Activated CD4-positive, alpha-beta T cell treated with anti-CD3 and anti-CD28 coated beads, Interleukin-2, amount 50 U/mL, for 48 hours (primary cell): Measurements from ENCODE around the gene RBBP6.

ENCODE experiments used
- DNase-seq, 2 experiments: peaks; one replicate each; pipeline ENCODE4 v3.0.0-alpha.2; 2020

The RBBP6 gene

DNA sequence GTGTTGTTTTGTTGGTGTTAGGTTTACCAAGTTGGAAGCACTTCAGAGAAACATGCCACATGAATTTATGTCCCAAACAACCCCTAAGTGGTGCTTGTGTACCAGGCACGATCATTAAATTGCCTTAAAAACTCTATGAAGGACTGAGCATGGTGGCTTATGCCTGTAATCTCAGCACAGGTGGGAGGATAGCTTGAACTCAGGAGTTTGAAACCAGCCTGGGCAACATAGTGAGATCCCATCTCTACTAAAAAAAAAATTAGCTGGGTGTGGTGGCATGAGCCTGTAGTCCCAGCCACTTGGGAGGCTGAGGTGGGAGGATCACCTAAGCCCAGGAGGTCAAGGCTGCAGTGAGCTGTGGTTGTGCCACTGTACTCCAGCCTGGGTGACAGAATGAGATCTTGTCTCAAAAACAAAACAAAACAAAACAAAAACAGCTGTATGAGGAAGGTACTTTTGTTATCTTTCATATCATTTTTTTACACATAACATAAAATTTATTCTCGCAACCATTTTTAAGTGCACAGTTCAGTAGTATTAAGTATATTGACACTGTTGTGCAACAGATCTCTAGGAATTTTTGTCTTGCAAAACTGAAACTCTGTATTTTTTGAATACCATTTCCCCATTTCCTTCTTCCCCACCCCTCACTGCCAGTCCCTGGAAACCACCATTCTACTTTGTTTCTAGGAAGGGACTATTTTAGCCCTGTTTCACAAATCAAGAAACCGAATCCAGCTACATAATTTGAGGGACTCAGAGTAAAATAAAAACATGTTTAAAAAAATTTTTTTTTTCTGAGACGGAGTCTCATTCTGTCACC is 14.3 kb upstream of the RBBP6 start:
- no peak for DNase-seq

DNA sequence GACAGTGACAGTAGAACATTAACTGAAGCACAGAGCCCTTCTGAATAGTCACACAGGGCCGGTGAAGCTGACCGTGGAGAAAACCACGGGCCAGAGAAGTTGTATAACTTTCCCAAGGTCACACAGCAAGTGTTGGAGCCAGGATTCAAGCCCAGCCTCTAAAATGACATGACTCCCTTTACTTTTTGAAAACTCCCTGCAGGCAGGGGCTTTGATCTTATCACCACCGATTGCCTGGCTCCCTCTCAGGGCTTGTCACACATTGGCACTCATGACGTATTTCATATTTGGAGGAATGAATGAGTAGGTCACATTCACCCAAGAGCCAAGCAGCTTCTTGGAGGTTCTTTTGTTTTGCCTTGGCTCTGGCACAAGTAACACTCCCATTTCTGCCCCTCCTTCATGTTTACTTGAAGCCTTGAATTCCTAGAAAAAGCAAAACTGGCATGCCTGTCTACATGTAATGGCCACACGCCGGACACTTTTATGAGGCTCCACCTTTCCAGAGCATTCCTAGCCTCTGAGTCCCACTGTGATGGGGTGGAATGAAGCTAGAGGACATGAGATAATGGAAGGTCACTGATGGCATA is 13.3 kb upstream of the RBBP6 start:
- no peak for DNase-seq

DNA sequence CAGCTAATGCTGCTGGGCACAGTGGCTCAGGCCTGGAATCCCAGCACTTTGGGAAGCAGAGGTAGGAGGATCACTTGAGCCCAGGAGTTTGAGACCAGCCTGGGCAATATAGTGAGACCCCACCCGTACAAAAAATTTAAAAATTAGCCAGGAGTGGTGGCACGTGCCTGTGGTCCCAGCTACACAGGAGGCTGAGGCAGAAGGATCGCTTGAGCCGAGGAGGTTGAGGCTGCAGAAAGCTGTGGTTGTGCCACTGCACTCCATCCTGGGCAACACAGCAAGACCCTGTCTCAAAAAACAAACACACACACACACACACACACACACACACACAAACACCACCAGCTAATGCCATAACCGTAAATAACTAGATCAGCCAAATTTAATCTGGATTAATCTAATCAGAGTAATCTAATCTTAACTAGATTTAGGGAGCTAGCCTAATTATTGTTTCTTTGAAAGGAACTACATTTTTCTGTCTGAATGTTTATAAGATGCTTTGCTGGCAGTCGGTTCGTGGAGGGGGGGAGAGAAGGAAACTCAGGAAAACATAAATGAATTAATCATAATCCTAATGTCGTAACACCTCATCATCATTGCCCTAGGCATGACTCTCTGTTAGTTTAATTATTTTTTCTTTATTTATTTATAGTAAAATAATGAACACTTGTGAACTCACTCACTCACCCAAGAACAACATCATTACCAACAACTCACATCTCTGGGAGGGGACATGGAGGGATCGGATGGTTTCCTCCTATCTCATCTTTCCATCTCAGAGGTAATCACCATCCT is 12.5 kb upstream of the RBBP6 start:
- DNase-seq, result no peak

DNA sequence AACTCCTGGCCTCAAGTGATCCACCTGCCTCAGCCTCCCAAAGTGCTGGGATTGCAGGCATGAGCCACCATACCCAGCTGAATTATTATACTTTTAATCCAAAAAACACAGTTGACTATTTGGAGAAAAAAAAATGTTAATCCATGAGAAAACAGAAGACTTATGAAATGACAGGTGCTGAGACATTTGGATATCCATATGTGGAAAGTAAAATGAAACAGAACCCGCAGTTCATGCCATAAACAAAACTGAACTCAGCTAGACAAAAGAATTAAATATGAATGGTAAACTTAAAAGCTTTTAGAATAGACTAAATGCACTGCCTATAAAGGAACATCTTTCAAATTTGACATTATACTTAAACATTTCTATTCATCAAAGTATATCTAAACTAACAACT is 8.2 kb upstream of the RBBP6 start:
- no peak for DNase-seq

DNA sequence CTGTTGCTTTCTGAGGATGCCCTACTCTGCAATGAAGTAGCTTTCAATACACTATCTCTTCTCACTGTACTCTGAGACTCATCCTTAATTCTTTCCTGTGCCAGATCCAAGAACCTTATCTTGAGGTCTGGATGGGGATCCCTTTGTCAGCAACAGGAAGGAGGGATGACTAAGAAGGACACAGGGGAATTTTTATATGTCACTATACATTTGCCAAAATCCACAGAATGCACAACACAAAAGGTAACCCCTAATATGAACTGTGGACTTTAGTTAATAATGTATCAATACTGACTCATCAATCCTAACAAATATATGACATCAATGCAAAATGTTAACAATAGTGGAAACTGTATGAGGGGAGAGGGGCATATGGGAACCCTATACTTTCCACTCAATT is 4.7 kb upstream of the RBBP6 start:
- no peak for DNase-seq

DNA sequence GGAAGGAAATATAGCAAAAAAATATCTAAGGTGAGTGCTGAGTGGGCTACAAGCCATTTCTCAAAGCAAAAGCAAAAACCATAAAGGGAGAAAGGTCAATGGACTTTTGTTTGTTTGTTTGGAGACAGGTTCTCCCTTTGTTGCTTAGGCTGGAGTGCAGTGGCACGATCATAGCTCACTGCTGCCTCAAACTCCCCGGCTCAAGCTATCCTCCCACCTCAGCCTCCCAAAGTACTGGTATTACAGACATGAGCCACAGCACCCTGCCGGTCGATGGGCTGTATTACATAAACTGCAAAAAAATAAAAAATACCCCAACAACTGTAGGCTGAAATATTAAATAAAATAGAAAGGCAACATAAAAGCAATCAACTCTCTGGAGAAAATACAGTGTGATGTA is 3.5 kb upstream of the RBBP6 start:
- DNase-seq, result no peak

DNA sequence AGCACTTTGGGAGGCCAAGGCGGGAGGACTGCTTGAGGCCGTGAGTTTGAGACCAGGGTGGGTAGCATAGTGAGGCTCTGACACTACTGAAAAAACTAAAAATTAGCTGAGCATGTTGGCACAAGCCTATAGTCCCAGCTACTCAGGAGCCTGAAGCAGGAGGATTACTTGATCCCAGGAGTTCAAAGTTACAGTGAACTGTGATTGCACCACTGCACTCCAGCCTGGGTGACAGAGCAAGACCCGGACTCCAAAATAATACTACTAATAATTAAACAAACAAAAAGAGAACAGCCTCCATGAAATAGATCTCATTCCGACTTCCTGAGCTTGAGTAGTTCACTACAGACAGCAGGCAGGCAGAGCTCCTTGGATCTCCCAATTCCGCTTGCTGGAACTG is 2.7 kb upstream of the RBBP6 start:
- no peak for DNase-seq

DNA sequence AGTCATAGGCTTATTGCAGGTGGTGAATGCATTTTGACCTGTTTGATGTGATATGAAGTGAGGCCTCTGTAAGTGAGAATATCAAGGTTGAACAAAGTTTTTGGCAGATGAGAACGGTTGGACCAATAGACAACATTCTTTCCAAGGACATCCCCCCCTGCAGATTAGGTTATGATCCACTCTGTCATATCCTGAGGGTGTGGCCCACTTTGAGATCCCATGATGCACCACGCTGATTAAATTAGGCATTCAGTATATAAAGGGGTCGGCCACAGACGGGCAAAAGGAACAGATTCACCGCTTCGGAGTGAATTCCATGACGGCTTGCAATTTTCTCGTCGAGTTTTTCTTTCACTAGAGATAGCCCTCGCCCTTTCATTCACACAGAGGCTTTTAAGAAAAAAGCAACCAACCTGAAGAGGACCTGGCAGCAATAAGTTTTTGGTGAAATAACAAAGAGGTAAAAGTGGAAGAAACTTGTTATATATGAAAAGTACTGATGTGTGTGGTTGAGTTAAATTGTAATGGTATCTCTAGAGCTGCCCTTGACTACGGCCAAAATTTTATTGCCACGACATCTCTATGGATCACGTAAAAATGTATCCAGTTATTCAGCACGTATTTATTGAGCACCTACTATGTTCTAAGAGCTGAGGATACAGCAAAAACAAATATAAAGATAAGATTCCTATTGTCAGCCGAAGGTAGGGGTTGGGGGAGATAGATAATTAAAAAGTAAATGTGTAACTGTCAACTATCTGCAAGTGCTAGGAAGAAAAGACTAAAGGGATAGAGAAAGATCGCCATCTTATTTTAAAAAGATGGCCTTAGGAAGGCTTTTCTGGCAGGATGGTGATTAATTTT is 1.7 kb upstream of the RBBP6 start:
- DNase-seq, result no peak

DNA sequence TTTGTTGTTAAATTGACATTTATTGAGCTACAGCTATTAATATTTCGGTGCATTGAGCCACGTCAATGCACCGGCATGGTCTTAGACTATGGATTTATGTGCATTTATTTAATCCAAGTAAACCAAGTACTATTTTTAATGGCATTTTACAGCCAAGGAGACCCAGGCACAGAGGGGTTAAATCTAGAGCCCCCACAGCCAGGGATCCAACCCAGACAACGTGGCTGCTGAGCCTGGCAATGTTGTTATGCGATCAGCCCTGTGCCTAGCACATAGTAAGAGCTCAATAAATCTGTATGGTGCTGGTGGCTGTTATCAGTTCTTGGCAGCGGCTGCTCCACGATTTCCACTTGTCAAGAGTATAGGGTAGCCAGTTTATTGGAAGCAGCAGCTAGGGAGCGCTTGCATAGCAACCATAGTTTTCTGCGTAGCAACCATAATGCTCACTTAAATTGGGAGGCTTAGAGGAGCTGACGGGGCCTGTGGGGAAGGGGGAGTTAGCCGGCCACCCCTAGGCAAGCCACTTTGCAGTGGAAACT is 541 bp upstream of the RBBP6 start:
- no peak for DNase-seq

DNA sequence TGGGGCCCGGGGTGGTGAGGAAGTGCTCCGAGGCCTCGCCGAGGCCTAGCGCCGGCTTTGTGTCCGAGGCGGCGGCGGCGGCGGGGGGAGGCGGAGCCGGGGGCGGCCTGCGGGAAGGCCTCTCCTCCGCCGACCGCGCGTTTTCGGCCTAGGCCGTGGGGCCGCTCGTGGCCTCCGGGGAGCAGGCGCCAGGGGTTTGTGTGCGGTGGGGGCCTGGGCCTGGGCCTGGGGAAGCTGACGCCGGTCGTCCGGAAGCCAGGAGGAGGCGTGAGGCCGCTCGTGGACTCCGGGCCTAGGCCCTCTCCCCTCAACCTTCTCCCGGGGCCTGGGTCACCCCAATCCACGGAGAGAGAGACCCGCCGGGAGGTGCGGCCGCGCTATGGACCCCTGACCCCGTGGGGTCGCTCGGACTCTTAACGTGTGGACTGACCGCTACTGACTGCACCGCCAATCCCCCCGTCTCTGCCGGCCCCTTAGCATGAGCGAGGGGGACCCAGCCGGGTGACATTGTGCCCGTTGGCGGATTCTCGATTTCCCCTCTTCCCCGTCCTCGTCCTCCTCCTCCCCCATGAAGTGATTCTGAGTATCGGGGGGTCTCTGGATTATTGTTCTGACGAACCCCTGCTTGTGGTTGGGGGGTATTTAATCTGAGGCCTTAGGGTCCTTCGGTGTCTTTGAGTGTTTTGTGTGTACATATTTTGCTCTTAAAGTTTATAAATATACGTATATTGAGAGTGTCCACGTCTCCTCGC is 660 bp downstream of the RBBP6 start:
- peak; percentile 54 to 61 for DNase-seq

DNA sequence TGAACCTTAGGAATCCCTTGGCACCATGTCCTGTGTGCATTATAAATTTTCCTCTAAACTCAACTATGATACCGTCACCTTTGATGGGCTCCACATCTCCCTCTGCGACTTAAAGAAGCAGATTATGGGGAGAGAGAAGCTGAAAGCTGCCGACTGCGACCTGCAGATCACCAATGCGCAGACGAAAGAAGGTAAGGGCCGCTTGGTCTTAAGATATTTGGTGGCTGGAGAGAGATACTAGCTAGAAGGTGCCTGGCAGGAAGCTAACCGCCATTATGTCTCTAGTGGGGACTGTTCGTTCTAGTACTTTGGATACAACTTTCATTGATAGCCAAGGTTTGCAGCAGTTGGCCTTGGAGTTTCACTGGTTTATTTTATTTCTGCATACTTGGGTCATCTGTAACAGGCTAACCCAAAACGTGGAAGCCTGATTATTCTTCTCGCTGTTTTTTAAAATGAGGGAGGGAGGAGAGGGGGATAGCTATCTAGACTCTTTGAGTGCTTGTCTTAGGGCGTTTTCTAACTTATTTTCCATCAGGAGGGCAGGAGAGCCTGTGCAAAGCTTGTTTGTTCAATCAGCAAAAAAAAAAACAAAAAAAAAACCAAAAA is 1.3 kb downstream of the RBBP6 start:
- peak in 1 of 2 experiments; percentile 14 for DNase-seq

DNA sequence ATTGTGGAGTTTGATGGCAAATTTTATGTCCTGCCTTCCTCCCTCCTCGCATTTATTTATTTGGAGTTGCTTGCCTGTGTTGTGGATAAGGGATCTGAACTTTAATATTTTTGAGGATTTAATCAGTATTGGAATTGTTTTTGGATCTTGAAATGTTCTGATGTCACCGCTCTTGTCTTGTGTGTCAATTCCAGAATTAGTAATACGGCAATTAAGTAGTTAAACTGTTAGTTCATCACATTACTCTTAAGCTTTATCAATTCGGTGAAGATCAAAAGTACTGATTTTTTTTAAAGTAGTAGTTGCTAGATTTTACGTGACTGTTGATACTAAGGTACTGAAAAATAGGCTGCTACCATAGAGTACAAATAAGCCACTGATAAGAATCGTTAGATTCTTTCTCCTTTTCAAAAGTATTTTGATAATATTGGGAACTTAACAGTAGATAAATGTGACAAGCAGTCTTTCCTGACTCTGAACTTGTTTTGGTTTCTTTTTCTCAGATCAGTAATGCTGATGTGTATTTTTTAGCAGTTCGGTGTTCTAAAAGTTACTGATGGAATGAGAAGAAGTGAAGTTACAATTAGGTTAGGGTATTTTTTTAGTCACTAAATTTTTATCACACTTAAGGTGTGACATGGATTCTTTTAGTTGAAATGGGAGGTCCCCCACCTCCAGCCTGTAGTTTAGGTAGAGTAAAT is 2.0 kb downstream of the RBBP6 start:
- no peak for DNase-seq

DNA sequence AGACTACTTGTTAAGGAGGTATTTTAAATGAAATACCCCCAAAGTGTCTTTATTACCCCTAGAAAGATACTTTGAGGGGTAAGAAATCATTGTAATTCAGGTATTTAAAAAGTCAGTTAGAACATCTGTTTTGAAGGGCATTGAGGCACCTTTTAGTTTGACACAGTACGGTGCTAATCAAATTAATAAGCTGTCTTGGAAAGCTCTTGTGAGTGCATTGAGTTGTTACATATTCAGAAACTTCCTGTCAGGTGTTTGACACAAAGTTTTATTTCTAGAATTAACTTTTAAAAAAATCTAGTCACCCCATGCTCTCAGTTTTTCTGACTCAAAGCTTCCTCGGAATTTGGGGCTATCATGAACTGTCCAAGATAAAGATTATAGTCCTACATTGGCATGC is 4.6 kb downstream of the RBBP6 start:
- DNase-seq, result no peak

DNA sequence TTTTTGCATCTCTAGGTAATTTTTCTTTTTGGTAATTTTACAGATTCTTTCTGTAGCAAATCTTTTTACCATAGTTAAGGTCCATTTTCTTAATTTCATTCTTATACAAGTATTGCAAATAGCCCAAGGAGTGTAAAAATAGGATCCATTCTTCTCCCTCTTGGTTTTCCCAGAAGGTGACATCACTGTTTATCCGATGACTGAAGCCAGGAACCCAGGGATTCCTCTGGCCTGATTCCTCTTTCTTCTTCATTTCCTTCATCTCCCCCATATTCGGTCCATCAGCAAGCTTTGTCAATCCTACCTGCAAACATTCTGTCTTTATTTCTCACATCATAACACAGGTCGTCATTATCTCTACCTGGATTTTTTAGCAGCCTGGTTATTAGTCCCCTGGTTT is 5.3 kb downstream of the RBBP6 start:
- DNase-seq, result no peak

DNA sequence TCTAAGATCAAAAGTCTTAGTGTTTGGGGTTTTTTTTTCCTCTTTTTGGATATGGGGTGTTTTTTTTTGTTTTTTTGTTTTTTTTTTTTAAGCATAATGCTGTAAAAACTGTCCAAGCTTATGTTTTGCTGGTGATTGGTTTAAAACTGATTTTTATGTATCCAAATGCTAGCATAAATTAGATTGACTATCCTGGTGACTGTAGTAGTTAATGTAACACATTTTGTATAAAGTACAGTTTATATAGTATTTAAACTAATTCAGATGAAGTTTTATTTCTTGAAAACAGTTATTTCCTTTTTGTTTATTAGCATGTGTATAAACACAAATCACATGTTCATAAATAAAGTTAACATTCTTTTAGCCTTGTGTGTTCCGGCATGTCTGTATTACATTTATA is 10.9 kb downstream of the RBBP6 start:
- DNase-seq, result no peak

DNA sequence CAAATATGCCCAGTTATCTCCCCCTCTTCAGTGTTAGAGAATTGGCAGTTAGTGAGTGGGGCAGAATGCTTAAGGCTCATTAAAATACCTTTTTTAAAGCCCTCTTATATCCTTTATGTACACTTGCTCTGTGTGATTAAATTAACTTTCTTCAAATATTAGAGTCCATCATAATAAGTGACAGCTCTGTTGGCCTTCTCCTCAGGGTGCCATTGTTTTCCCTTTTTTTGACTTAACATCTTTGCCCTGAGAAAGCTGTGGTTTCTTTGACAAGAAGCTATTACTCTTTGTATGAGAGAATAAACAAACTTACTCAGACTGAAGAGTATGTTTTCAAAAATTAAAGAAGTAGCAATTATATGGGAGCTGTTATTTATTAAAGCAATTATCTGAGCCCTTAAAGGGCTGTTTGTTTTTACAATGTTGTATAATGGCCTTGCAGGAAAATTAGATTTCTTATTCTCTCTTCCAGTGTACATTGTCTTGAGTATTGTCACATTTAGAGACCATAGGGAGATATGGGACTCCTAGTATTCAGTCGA is 13.4 kb downstream of the RBBP6 start:
- no peak for DNase-seq

DNA sequence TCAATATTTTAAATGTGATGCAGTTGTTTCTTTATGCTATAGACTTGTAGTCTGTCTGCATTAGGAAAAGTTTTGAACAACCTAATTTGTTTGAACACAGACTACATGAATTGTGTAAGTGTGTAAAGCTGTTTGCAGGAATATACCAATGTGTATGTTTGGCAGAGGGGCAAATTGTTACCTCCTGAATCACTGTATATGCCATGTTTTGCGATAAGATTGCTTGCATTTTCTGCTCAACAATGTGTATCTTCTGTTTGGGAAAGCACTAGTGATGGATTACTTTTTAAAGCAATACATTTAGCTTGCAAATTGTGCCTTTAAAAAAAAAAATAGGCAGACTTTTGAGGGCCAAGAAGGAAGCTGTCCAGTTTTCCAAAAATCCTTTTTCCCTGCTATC is 14.6 kb downstream of the RBBP6 start:
- DNase-seq, result no peak

DNA sequence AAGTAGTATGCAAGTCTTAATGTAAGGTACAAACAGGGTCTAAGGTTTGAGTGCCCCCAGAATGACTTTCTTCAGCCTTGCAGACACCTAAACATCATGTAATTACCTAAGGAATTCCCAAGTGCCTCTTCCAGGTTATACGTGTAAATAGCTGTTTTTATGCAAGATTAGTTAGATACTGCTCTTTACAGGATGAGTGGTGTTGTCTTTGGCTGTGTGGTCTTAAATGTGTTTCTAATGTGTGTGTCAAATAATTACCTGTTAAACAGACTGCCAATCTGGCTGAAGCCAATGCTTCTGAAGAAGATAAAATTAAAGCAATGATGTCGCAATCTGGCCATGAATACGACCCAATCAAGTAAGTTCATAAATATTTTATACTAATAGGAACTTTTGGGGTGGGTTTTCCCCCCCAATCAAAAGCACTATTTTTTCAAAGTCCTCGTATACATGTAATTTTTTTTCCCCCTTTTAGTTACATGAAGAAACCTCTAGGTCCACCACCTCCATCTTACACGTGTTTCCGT is 16.0 kb downstream of the RBBP6 start:
- DNase-seq, result no peak

DNA sequence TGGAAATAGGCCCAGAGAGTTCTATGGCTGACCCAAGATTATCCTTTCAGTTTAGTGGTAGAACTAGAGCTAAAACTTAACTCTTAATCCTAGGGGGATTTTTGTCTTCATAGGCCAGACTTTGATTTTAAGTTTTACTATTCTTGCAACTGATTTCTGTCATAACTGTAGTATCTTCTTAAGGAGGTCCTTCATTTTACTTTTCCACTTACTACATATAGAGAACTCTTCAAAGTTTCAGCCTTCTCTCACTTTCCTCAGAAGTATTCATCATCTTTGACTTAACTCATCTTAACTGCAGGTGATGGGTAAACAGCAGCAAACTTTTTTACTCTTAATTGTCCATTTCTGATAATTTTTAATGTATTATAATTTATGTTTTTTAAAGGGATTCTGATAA is 23.4 kb downstream of the RBBP6 start:
- DNase-seq, result no peak

DNA sequence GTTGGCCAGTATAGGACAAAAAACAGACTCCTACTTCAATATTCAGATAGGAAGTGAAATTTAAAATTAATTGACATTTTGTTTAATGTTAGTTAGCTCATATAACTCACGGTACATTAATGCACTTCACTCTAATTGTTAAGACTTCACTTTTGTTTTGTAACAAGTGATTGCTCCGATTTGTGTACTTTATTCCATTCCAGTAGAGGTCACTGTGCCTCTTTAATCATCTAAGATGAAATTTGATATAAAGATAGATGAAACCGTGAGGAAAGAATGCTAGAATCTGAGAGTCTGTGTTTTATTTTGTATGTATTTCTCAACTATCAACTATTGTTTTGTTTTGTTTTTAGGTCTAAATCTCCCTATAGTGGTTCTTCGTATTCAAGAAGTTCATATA is 29.0 kb downstream of the RBBP6 start:
- DNase-seq, result no peak
